ENCODE measurements around the gene SETD5. TPM values are rescaled to one million over a fixed set of nuclear protein-coding genes. Genes with fewer than 3 reads are reported as not detected.

Gene SETD5
- total and polyA plus RNA-seq, 2 of the 8 experiments (the other 6 are each of a cell fraction or from before 2014, with no cell fraction given), result 108 to 234 TPM

GRCh38 chr3:9441501-9442221 is 44.2 kb downstream of the SETD5 start:
- DNase-seq (ENCODE audit: low read depth in 1 of 2, low spot score in 2 of 2) (no peak), FAIRE-seq (no peak)
- Histone ChIP-seq H2AK5ac (ENCODE audit: low read depth, low read length) (no peak overlapping the region), H4K8ac (ENCODE audit: extremely low read depth, insufficient read depth, low read length) (no peak overlapping the region; the same call in 1 of the 2 replicates), H3K9me3 (ENCODE audit: insufficient read depth in 2 of 2, low read depth in 1 of 2, low read length in 1 of 2) (no peaks in the 10 kb centered on the region), H2BK5ac (ENCODE audit: low read depth, low read length) (no peak overlapping the region), H4K5ac (ENCODE audit: insufficient read length, low read depth, low read length) (no peak overlapping the region), H2BK20ac (ENCODE audit: low read length) (no peak overlapping the region), H3K79me2 (ENCODE audit: control insufficient read depth in 1 of 2, insufficient read depth in 2 of 2, low read length in 2 of 2) (peaks cover 2 to 19% of the 10 kb centered on the region in 2 experiments; a peak in 3 of 4 replicates), H3K14ac (ENCODE audit: insufficient read length) (no peak overlapping the region), H3K23me2 (ENCODE audit: low read depth, low read length) (no peaks in the 10 kb centered on the region), H3K79me1 (ENCODE audit: low read depth, low read length) (no peaks in the 10 kb centered on the region; the same call in 1 of the 2 replicates), H3K27me3 (replicated peaks in 1 of 4; ENCODE audit: control insufficient read depth in 3 of 4, extremely low read depth in 1 of 4, insufficient read depth in 3 of 4, low read length in 3 of 4) (no peaks in the 10 kb centered on the region), H2BK120ac (replicated peaks; ENCODE audit: low read depth, low read length) (no peak overlapping the region), H2AFZ (ENCODE audit: low read length) (no peak overlapping the region), H3K27ac (ENCODE audit: low read depth, low read length) (no peak overlapping the region), H3K4me3 (ENCODE audit: extremely low read depth in 1 of 4, insufficient read depth in 2 of 4, low read depth in 3 of 4, low read length in 4 of 4) (no peak overlapping the region), H3K56ac (replicated peaks; ENCODE audit: insufficient read length, low read depth, low read length) (no peak overlapping the region), H4K20me1 (replicated peaks in 1 of 2; ENCODE audit: control insufficient read depth in 1 of 2, insufficient read depth in 2 of 2, low read length in 2 of 2) (peaks cover 5 to 7% of the 10 kb centered on the region in 2 experiments), H3K23ac (ENCODE audit: insufficient read length) (no peak overlapping the region), H2BK15ac (ENCODE audit: low read length) (no peak overlapping the region), H3K36me3 (ENCODE audit: control insufficient read depth in 2 of 4, insufficient read depth in 4 of 4, low read length in 3 of 4) (peaks cover 31 to 94% (median 82%) of the 10 kb centered on the region in 4 experiments), H3K9ac (replicated peaks in 1 of 4; ENCODE audit: extremely low read depth in 1 of 4, low read depth in 3 of 4, low read length in 3 of 4) (no peak overlapping the region), H3K4ac (replicated peaks; ENCODE audit: insufficient read length, low read depth, low read length) (no peak overlapping the region), H3K4me2 (ENCODE audit: insufficient read depth in 1 of 2, low read depth in 2 of 2, low read length in 2 of 2) (no peak overlapping the region), H4K91ac (replicated peaks; ENCODE audit: insufficient read length, low read length) (no peak overlapping the region), H3K18ac (ENCODE audit: extremely low read depth, low read length) (no peak overlapping the region), H2BK12ac (ENCODE audit: low read depth, low read length) (no peak overlapping the region), H3K4me1 (replicated peaks in 1 of 4; ENCODE audit: control insufficient read depth in 3 of 4, insufficient read depth in 4 of 4, low read length in 3 of 4) (no peaks in the 10 kb centered on the region)
- ChIA-PET POLR2A (ENCODE audit: partially characterized antibody) (interaction anchor here (0.6 to 2.5 kb wide), 6 partner anchors 10 to 79 kb away, joined by 3 to 9 read pairs (median 3); partner anchors contain the start of genes SETD5 and THUMPD3), CTCF (ENCODE audit: partially characterized antibody) (interaction anchor here (0.6 to 1.0 kb wide), 3 partner anchors 10 to 83 kb away, joined by 3 to 4 read pairs (median 3); no protein-coding TSS in a partner anchor)
- WGBS, 2 experiments (ENCODE audit: extremely low coverage in 1 of 2, insufficient coverage in 1 of 2, insufficient read length in 1 of 2, insufficient replicate concordance in 2 of 2, low coverage in 1 of 2, low lambda C conversion rate in 2 of 2, missing lambda C conversion rate in 1 of 2), result 91% methylated on average over 11 of the region's 11 CpGs; no CpG with 5 or more reads in 1 of the 2 experiments
- TF ChIP-seq TBP (IDR thresholded peaks at IDR 0.05; ENCODE audit: low read depth, low read length) (no peak), SAP30 (IDR thresholded peaks at IDR 0.05; ENCODE audit: insufficient read depth, insufficient replicate concordance, low read length) (no peak)

All from H1 (cell line).